ENCODE data around the gene MMP15.
"Not testable (repeated sequence)": the region's sequence is repeated elsewhere in the genome, so short reads cannot be mapped to it uniquely, and the experiment has no call there.

MMP15 gene

DNA sequence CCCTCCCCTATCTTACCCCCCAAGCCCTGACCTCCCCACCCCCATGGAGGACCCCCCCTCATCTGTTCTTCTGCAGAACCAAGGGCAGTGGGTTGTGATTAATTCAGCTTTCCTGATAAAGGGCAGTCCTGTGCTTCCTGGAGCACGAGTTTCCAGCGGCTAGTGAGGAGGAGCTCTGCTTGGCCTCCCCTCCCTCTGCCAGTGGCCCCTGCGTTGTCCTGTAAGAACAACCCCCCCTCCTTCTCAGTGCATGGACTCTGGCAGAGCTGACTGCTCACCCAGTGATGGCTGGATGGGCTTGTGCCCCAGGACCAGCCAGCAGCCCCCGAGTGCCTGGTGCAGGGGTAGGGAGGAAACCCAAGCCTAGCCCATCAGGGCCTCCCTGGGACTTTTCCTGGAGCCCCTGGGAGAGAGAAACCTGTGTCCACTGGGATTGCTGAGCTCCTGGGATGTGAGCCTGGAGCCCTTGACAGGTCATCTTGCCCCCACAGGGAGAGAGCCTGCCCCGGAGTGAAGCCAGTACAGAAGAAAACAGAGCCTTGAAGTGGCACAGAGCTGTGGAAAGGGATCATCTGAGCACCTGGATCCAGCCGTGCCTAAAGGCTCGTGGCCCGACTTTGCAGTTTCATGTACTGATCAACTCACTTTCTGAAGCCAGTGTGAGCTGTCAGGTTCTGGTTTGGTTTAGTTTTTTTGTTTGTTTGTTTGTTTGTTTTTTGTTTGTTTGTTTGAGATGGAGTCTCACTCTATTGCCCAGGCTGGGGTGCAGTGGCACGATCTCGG lies 26.5 kb downstream of the MMP15 start:
- no peak for DNase-seq

DNA sequence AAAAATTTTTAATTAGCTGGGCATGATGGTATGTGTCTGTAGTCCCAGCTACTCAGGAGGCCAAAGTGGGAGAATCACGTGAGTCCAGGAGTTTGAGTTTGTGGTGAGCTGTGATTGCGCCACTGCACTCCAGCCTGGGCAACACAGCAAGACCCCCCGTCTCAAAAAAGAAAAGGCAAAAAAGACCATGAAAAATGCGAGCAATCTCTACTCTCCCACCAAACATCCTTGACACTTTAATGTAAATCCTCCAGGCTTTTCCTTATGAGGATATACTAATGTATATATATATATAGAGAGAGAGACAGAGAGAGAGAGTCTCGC lies 28.1 kb downstream of the MMP15 start:
- no peak for DNase-seq

- no peak for DNase-seq
Observed at GRCh38 chr16:58054289-58054688, 28.7 kb downstream of the MMP15 start.

DNA sequence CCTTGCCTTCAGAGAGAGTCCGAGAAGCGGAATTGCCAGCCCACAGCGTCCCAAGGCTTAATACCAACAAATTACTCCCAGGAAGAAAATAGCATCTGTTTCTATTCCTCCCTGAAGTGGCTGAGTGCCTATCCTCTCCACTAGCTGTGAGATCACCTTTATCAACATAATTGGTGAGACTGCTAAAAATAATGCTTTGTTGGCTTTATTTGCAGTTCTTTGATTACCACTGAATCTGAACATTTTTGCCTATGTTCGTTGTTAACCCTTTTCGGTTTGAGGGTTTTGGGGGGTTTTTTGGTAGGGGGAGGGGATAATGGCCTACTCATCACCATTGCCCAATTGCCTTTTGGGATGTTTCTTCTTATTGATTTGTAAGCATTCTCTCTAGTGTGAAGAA lies 31.0 kb downstream of the MMP15 start:
- no peak for DNase-seq

GRCh38 chr16:58057121-58057520 lies 31.6 kb downstream of the MMP15 start:
- DNase-seq, result no peak

DNA sequence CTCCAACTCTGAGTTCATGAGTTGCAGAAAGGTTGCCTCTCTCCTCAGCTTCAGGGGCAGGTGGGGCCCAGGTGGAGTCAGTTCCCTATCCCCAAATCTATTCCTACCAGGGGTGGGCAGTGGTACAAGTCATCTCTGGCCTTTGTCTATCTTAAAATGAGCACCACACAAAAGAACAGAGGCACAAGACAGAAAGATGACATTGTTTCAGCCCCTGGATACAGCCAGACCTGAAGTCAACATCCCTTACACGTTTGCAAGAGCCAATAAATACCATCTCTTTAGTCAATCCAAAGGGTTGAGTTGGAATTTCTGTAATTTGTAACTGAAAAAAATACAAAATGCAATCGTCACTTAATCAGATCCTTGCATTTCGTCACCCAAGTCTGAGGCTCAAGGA lies 32.2 kb downstream of the MMP15 start:
- DNase-seq, result no peak

DNA sequence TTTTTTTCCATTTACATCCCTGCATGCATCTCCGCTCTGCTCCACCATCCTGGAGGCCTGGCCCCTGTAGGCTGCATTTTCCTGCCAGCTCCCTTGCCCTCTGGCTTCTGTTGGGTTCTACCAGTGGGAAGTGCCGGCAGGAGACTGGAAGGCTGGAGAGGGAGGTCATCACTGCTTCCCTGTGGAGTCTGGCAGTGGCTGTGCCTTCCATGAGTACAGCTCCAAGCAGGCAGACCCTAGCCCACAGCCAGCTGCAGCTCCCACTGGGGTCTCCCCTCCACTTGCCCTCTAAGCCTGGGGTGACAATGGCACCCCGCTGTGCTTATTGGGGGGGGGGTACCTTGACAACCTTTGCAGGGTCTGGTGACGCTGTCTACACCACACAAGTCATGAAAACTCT lies 37.3 kb downstream of the MMP15 start:
- DNase-seq, result no peak

DNA sequence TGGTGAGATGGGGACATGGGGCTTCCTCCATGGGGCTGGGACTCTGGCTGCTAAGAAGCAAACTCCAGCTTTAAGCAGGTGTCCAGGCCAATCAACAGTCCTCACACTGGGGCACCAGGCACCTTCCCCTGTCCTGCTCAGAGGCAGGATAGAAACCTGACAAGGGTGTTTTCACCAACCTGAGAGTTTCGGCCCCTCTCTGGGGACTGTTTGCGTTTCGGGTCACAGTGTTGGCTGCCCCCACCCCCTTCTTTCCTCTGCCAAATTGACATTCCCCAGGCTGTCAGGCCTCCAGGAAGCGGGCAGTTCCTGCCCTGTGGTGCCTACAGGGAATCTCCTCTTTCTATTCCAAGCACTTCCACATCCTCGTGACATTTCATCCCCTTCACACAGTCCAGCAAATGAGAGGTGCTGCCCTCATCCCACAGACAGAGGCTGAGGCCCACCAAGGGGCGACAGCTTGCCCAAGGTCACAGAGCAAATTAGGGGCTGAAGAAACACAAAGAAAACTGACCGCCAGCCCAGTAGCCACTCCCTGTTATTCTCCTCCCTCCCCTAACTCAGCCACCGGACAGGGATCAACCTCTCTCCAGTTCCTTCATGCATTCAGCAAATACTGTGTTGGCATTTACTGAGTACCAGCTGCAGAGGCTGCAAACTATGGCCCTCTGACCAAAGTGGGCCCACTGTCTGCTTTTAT lies 38.0 kb downstream of the MMP15 start:
- DNase-seq, result no peak

DNA sequence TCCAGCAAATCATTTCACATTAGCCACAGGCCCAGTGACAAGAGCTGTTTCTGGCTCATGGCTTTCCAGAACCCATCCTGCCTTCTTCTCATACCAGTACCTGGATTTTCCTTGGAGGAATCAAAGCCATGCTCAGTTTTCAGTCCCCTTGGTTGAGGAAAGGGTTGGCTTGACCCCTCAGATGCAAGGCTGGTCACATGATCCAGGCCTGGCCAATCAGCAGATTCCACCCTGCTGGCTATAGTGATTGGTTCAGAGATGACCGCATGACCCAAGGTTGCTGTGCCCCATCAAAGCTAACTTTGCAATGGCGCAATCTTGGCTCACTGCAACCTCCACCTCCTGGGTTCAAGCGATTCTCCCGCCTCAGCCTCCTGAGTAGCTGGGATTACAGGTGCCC lies 45.0 kb downstream of the MMP15 start:
- DNase-seq, result no peak

- not testable (repeated sequence) for DNase-seq
Observed at GRCh38 chr16:58072134-58072533, 46.6 kb downstream of the MMP15 start.

DNA sequence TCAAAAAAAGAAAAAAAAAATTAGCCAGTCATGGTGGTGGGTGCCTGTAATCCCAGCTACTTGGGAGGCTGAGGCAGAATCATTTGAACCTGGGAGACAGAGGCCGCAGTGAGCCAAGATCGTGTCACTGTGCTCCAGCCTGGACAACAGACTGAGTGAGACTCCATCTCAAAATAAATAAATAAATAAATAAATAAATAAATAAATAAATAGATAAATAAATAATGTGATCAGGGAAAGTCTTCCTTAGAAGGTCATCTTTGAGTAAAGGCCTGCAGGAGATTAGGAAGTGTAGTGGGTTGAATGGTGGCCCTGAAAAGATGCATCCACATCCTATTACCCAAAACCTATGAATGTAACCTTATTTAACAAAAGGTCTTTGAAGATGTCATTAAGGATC lies 47.5 kb downstream of the MMP15 start:
- not testable (repeated sequence) for DNase-seq

- no peak for DNase-seq
Observed at GRCh38 chr16:58074657-58075056, 49.1 kb downstream of the MMP15 start.

DNA sequence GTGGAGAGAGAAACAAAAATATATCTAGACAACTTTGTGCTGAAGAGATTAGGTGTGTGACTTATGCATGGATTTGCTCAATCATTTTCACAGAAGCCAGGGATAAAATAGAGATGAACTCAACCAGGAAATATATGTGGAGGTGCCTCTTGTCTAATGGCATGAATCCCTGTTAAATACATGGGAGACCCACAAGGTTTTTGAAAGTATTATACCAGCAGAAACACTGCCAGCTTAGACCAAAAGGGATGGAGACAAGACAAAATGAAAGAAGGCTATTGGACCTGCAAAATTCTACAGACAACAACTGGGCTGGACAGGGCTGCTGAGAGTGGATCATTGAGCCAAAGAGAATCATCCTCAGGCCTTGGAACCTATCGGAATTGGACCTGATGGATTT lies 51.0 kb downstream of the MMP15 start:
- DNase-seq, result no peak

DNA sequence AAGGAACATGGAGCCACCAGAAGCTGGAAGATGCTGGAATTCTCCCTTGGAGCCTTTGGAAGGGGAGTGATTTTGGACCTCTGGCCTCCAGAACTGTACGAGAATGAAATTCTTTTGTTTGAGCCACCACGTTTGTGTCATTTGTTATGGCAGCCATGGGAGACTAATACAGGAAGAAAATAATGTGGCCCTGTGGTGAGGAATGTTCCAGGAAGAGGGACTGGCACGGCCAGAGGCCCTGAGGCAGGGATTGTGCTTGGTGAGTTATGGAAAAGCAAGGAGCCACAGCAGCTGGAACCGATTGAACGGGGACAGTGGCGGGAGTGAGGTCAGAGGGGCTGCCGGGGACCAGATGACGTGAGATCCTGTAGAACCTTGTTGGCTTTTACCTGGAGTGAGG lies 52.2 kb downstream of the MMP15 start:
- no peak for DNase-seq

- not testable (repeated sequence) for DNase-seq
Observed at GRCh38 chr16:58080657-58081056, 55.1 kb downstream of the MMP15 start.

DNA sequence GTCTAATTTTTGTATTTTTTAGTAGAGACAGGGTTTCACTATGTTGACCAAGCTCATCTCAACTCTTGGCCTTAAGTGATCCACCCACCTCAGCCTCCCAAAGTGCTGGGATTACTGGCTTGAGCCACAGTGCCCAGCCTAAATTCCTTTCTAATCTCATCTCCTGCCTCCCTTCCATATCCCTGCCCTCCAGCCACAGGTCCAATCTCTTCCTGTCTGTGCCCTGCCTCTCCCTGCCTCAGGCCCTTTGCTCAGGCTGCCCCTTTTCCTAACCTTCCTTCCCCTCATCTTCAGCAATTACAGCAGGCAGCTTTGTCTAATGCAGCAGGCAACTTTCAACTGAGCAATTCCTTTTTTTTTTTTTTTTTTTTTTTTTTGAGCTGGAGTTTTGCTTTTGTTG lies 56.8 kb downstream of the MMP15 start:
- DNase-seq, result no peak

GRCh38 chr16:58084635-58085034 lies 59.1 kb downstream of the MMP15 start:
- no peak for DNase-seq

DNA sequence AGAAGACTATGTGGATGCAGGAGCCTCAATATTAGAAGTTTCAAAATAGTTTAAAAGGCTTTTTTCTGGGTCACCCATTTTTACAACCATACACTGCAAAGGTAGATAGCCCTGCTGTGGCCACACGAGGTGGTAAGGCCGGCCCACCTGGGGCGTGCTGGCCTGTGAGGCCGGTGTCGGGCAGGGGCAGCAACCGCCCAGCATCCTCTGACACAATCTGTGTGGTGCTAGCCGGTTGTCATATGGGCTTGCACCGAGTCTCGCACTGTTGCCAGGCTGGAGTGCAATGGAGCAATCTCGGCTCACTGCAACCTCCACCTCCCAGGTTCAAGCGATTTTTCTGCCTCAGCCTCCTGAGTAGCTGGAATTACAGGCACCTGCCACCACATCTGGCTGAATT lies 59.6 kb downstream of the MMP15 start:
- no peak for DNase-seq

DNA sequence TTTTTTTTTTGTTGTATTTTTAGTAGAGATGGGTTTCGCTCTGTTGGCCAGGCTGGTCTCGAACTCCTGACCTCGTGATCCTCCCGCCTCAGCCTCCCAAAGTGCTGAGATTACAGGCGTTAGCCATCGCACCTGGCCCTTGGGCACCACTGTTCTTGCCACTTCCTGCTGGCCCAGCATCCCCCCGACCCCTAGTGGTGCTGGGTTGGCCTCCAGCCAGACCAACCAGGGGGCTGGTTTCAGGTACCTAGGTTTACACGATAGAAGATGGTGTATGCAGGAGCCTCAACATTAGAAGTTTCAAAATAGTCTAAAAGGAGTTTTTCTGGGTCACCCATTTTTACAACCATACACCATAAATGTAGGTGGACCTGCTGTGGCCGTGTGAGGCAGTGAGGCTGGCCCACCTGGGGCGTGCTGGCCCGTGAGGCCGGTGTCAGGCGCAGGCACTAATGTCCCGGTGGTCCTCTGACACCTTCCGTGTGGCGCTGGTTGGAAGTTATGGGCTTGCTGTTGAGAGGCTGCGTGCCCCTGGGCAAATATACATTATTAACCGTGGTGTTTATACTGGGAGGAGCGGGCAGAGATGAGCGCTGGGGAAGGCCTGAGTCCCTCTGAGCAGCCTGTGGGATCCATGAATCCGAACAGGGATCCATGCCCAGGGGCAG lies 60.2 kb downstream of the MMP15 start:
- no peak for DNase-seq

GRCh38 chr16:58086381-58087208 lies 61.0 kb downstream of the MMP15 start:
- DNase-seq, result no peak

GRCh38 chr16:58087209-58087913 lies 61.8 kb downstream of the MMP15 start:
- DNase-seq, result no peak

- no peak for DNase-seq
Observed at GRCh38 chr16:58088091-58088490, 62.5 kb downstream of the MMP15 start.

DNA sequence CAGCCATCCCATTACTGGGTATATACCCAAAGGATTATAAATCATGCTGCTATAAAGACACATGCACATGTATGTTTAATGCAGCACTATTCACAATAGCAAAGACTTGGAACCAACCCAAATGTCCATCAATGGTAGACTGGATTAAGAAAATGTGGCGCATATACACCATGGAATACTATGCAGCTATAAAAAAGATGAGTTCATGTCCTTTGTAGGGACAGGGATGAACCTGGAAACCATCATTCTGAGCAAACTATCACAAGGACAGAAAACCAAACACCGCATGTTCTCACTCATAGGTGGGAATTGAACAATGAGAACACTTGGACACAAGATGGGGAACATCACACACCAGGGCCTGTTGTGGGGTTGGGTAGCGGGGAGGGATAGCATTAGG lies 64.8 kb downstream of the MMP15 start:
- not testable (repeated sequence) for DNase-seq
